GM19099 (cell line): Measurements from ENCODE around the gene URI1.

ENCODE experiments used
- POLR2A ChIP-seq: IDR thresholded peaks from 3 replicates; pipeline ENCODE4 v1.6.1; 2011; ENCODE audit warnings: low read depth; ENCODE audit not compliant: insufficient read length; ENCODE audit errors: extremely low read depth

URI1 gene

DNA sequence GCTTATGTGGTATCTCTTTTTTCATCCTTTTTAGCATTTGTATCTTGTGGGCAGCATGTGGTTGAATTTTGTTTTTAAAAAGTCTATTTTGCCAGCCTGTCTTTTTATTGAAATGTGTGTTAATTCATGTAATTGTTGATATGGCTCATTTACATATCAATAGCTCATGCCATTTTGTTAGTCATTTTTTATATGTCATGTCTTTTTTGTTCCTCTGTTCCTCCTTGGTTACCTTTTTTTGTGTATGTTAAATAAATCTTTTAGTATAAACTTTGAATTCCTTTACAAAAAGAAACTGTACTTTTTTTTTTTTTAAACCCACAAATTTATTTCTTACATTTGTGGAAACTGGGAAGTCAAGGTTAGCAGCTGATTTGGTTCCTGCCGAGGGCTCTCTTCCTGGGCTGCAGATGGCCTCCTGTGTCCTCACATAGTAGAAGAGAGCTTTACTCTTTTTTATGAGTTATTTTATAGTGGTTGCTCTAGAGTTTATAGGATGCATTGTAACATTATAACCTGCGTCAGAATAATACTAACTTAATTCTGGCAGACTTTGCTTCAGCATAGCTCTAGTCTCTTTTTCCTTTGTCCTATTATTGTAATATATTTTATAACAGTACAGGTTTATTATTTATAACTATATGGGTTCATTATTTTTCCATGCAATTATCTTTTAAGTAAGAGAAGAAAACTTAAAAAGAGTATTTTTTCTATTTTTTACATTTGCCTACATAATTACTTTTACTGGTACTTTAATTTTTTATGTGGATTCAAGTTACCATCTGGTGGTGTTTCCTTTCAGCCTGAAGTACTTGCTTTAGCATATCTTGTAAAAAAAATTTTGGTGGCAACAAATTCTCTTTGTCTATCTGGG lies 86.3 kb downstream of the URI1 start:
- no peak for TF ChIP-seq POLR2A

- TF ChIP-seq POLR2A = no peak
These were observed 86.9 kb downstream of the URI1 start for GRCh38 chr19:30028992-30029343.

GRCh38 chr19:30029721-30030510 lies 87.9 kb downstream of the URI1 start:
- no peak for TF ChIP-seq POLR2A

DNA sequence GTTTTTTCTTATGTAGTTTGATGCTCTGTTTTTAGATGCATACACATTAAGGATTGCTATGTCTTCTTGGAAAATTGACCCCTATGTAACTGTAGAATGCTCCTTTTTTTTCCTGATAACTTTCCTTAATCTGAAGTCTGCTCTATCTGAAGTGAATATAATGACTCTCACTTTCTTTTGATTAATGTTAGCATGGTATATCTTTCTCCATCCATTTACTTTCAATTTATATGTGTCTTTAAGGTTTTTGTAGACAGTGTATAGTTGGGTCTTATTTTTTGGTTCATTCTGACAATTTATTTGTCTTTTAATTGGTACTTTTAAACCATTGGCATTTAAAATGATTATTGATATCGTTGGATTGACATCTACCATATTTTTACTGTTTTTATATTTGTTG lies 92.3 kb downstream of the URI1 start:
- no peak for TF ChIP-seq POLR2A

GRCh38 chr19:30036154-30037129 lies 94.4 kb downstream of the URI1 start:
- TF ChIP-seq POLR2A = no peak

- TF ChIP-seq POLR2A = no peak
These were observed 95.8 kb downstream of the URI1 start for GRCh38 chr19:30037835-30038234.

GRCh38 chr19:30044273-30045248 lies 102.5 kb downstream of the URI1 start:
- TF ChIP-seq POLR2A = no peak

DNA sequence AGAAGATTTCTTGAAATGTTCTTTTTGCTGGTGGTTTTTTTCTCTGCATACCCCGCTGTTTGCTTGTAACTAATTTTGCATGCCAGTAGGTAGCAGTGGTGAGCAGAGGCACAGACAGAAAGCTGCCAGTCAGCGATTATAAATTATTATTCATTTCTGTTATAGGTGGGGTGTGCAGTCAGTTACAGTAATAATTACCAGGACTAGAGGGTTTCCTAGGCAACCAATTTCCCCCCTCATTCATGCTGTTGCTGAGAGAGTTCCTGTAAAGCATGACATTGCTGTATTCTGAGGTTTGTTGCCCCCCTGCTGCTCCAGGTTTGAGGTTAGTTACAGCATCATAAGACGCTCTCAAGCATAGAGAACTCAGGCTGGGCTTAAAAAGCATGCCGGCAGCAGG lies 104.5 kb downstream of the URI1 start:
- no peak for TF ChIP-seq POLR2A

DNA sequence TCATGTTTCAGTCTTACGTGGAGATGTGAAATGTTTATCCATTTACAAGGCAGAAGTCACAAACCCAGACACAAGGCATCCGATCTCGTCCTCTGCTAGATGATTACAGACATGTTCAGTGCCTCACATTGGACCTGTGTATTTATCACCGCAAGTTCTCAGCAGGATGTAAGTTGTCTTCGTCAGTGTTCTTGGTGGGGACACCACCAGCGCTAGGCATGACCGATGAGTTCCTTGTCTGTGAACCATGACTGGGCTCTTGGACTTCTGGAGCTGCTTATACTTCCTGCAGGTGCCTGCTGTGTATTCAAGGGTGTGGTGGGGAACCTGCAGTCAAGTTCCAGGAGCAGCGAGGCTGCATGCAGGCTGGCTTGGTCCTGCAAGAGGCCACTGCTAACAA lies 105.4 kb downstream of the URI1 start:
- no peak for TF ChIP-seq POLR2A

- no peak for TF ChIP-seq POLR2A
These were observed 107.2 kb downstream of the URI1 start for GRCh38 chr19:30049226-30049625.

DNA sequence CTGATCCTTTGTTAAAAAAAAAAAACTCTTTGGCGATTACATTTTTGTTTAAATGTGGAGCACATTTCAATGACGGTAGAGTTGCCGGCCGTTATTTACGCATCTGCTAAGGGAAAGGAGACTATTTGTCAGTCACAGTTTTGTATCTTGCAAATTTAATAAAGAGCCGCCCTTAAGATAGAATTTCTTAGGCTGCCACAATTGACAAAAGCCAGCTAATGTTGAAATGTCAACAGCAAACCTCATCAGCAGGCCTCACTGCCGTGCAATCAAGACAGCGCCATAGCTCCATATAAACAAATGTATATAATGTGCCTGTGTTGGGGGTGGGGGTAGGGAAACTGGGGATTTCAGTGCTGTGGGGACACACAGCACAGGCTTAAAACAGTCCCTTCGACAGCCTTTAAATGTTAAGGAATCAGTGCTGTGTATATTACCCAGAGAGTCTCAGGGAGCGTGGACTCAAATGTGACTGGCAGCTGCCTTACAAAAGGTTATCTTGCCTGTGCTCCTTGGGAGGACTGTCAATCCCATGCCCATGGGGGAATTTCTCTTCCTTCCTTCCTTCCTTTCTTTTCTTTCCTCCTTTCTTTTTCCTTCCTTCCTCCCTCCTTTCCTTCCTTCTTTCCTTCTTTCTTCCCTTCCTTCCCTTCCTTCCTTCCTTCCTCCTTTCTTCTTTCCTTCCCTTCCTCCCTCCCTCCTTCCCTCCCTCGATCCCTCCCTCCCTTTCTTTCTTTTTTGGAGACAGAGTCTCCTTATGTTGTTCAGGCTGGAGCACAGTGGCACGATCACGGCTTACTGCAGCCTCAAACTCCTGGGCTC lies 108.0 kb downstream of the URI1 start:
- TF ChIP-seq POLR2A = no peak

DNA sequence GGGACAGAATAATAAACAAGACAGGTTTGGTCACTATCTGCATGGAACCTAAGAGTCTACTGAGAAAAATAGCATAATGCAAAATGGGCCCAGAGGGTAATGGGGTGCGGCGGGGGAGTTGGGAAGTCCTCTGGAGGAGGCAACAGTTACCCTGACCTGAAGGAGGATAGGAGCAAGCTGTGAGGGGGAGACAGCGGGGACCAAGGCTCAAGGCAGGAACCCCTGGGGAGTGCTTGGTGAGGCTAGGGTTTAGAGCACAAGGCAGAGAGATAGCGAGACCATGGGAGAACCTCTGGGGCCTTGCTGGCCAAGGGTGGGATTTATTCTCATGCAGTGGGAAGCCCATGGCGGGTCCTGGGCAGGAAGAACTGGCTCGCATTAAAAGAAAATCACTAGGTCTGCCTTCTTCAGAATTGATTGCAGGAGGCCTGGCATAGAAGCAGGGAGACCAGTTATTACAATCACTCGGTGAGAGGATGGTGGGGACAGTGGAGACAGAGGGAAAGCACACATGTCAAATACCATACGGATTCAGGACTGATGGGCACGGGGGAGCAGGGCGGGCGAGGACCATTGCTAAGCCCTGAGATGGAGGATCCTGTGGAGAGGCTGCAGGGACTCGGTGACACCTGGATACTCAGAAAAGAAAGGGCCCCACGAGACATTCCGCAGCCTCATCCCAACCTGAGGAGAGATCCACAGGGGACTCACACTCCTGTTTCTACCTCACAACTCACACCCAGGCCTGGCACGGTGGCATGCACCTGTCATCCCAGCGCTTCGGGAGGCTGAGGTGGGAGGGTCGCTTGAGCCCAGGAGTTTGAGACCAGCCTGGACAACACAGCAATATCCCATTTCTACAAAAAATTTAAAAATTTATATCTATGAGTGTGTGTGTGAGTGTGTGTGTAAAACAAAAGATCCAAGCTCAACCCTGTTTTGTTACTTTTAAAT lies 110.4 kb downstream of the URI1 start:
- no peak for TF ChIP-seq POLR2A

DNA sequence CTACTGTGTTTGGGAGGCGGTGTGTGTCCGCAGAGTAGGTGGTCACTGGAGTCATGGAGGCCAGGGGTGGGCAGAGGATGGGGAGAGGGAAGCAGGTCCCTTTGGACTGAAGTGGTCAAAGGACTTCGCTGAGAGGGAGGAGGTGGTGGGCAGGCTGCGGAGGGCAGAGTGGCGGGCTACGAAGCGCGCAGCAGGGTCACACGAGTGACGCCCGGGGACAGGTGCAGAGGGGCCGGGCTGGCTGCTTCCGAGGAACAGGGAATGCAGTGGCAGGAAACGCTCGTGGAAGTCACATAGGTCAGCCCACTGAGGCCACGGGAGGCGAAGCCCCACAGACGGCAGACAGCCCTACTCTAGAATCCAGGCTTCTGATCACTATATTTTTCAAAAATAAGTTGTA lies 111.5 kb downstream of the URI1 start:
- TF ChIP-seq POLR2A = no peak
